GM19193 (cell line): ENCODE results near the gene NPPB.

Experiments
- POLR2A ChIP-seq: IDR thresholded peaks from 4 replicates; pipeline ENCODE4 v1.6.1; 2011; ENCODE audit not compliant: insufficient read depth, insufficient read length; ENCODE audit errors: extremely low read depth

The NPPB gene

DNA sequence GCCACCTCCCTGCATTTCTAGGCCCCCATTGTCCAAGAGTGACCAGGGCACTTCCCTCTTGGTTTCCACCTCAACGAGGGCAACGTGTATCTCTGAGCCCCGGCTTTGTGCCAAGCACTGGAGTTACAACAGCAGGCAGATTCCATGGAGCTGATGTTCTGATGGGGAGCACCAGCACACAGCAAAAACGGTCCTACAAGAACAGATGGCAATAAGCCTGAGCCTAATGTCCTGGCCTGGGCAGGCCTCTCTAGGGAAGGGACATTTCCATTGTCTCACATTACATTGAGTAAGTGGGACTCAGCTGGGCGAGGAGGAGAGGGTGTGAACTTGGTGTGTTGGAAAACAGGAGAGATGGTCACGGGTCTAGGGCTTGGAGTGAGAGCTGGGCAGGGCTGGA is 27.2 kb upstream of the NPPB start:
- TF ChIP-seq POLR2A, result no peak

DNA sequence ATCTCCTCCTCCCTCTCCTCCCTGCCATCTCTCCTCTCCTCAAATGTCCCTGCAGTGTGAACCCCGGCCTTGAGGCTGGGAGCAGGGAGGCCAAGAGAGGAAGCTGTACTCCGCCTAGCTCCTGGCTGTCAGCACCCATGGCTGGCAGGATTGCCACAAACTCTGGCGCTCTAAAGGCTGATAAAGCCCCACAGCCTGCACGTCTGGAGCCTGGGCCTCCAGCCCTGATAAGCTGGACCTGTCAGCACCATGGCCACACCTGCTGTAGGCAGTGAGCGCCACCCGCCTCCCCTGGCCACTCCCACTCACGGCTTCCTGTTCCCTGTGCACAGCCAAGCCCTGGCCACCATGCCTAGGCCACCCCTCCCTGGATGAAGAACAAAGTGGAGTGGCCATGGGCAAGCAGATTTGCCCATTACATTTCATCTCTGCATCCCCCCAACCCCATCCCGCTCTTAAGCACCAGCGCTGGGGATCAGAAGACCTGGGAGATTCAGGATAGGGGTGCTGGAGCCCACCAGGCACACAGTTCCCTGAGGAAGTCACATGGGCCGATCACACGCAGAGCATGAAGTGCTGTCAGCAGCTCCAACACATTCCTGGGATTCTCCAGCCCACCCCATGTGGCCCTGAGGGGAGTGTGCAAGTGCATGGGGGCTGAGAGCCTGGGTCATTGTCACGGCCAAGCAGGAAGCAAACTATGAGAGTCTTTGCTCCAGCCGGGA is 24.2 kb upstream of the NPPB start:
- no peak for TF ChIP-seq POLR2A

DNA sequence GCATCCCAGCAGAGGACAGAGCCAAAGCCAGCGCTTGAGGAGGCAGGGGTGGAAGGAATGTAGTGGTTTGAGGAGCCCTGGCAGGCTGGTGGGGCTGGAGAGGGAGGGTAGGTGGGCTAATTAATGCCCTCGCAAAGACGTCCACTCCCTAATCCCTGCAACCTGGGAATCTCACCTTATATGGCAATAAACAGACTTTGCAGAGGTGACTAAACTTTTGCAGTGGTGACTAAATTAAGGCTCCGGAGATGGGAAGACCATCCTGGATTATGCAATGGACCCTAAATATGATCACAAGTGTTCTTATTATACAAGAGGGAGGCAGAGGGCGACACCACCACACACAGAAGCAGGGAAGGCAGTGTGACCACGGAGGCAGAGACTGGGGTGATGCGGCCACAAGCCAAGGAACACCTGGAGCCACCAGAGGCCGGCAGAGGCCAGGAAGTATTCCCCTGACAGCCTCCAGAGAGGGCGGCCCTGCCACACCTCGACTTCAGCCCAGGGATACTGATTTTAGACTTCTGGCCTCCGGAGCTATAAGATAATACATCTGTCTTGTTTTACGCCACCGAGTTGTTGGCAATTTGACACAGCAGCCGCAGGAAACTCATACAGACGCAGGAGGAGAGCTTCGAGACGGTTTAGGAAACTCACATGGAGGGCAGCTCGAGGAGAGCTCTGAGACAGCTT is 23.1 kb upstream of the NPPB start:
- no peak for TF ChIP-seq POLR2A

DNA sequence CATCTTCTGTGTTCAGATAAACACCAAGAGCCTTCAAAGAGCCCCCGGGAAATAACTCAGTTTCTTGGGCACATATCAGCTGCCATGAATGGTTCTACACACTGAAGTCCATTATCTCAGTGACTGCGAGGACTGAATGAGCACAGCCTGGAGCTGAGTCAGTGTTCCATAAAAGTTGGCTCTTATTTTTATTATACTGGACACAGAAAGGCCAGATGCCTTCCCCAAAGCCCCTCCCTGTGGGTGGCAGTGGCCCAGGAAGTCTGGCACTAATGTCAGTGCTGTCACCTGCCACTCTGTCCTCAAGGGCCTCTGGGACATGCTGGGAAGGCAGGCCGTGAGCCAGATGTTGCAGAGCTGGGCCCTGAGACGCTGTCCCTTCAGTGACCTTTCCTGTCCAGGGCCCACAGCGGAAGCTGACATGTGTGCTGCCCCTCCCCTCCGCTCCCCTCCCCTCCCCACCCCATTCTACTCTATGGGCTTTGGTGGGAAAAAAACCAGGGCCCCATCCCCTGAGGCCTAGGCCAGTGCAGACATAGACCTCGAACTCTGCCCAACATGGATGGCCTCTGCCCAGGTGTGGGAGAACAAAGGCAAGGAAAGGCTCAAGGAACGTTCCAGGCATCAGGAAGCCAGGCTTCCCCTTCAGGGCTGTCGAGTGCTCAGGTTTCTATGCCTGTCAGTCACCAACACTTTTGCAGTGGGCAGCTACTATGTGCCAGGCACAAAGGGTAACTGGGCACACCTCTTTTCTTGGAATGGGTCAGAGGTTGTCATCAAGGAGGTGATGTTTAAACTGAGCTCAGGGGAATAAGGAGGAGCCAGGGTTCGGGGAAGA is 22.4 kb upstream of the NPPB start:
- TF ChIP-seq POLR2A, result no peak

DNA sequence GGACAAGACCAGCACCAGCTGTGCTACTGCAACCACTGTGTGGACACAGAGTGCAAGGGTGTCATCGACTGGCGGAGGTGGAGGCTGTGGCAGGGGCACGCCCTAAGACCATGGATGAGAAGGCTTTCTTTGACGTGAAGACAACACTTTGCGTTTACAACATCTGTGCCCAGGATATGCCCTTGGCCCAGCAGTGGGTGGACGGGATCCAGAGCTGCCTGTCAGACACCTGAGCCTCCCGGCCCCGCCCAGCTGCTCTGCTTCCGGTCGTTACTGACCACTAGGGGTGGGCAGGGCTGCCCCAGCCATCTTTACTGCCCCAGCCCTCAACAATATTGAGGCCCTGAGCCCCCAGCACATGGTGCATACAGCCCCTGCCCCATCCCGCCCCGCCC is 21.4 kb upstream of the NPPB start:
- TF ChIP-seq POLR2A, result no peak

DNA sequence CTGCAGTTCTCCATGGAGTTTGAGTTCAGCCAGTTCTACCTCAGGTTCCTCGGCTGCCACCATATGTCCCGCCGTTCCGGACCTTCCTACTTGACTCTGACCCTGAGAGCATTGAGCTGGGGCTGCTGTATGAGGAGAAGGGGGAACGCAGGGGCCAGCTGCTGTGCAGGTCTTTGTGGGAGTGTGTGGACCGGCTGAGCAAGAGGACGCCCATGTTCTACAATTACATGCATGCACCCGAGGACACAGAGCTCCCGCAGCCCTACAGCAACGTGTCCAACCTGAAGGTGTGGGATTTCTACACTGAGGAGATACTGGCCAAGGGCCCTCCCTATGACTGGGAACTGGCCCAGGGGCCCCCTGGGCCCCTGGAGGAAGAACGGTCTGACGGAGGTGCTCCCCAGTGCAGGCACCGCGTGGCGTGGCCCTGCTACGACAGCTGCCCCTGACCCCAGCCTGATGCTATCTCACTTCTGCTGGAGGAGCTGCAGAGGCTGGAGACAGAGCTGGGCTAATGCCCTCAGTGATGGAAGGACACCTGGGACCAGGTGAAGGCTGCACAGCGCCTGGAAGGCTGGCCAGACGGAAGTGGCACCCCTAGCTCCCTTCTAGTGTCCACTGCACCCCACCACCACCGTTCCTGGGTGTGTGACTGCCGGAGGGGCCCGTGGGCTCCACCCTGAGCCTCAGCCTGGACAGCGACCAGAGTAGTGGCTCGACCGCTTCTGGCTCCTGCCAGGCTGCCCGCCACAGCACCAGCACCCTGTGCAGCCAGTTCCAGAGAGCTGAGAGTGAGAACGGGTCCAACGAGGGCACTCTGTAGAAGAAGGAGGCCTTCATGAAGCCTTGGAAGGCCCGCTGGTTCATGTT is 20.8 kb upstream of the NPPB start:
- no peak for TF ChIP-seq POLR2A

DNA sequence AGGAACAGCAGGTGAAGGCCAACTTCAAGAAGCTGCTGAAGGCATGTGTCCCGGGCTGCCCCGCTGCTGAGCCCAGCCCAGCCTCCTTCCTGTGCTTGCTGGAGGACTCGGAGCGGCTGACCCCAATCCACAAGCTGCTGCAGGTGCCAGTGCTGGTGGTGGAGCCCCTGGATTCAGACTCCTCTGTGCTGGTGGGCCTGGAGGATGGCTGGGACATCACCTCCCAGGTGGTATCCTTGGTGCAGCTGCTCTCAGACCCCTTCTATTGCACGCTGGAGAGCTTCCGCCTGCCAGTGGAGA is 20.1 kb upstream of the NPPB start:
- no peak for TF ChIP-seq POLR2A

DNA sequence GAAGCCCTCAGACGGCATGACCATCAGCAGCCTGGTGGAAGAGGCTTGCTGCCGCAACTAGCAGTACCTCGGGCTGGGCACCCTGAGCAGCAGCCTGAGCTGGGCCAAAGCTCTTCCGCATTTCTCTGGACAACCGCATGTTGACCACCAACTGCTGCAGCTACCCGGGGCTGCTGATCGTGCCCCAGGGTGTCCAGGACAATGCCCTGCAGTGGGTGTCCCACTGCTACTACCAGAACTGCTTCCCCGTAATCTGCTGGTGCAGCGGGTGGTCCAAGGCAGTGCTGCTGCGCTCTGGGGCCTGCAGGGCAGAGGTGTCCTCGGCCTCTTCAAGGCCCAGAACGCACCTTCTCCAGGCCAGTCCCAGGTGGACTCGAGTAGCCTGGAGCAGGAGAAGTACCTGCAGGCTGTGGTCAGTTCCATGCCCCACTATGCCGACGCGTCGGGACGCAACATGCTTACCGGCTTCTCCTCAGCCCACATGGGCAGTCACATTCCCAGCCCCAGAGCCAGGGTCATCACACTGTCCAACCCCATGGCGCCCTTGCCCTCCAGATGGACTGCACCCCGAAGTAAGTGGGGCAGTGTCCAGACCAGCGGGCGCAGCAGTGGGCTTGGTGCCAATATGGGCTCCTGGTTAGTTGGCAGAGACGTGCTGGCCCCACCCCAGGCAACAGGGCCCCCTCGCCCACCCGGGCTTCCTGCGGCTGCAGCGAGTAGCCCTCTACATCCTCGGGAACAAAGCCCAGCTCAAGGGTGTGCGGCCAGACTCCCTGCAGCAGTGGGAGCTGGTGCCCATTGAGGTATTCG is 19.5 kb upstream of the NPPB start:
- no peak for TF ChIP-seq POLR2A

DNA sequence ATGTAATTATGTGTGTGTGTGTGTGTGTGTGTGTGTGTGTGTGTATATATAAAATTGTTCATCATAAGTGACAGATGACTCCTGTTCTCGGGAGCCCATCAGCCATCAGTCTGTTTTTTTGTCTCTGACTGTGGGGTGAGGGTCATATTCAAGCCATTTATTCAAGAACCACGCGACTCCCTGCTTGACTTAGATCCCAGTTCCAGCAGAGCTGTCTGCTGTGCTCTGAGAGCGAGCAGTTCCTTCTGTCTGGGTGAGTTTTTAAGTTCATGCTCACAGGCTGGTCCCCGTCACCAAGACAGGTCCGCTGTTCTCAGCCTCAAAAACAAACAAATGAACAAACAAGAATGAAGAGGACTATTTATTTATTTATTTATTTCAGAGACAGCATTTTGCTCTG is 18.3 kb upstream of the NPPB start:
- TF ChIP-seq POLR2A, result no peak

DNA sequence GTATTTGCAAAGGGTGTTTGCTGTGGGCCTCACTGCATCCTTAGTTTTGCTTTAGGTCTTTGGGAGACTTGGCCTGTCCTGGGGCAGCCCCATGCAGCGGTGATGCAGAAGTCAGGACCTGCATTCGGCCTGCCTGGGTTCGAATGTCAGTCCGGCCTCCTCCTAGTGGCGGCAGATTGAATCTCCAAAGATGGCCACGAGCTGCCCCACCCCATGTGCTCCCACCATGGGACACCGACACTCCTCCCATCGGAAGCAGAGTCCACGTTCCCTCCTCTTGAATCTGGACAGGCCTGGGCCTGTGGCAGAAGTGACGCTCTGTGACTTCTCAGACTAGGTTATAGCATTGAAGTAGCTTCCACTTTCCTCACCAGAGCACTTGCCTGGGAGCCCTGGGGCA is 16.3 kb upstream of the NPPB start:
- TF ChIP-seq POLR2A, result no peak

DNA sequence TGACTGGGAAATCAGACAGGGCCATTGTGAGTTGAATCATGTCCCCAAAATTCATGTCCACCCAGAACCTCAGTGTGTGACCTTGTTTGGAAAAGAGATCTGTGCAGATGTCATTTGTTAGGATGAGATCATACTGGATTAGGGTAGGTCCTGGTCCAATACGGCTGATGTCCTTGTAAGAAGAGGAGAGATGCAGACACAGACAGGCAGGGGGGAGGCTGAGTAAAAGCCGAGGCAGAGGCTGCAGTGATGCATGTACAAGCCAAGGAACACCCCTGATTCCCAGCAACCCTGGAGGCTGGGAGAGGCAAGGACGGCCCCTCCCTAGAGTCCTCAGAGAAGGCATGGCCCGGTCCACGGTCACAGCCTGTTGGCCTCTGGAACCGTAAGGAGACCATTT is 15.9 kb upstream of the NPPB start:
- TF ChIP-seq POLR2A, result no peak

DNA sequence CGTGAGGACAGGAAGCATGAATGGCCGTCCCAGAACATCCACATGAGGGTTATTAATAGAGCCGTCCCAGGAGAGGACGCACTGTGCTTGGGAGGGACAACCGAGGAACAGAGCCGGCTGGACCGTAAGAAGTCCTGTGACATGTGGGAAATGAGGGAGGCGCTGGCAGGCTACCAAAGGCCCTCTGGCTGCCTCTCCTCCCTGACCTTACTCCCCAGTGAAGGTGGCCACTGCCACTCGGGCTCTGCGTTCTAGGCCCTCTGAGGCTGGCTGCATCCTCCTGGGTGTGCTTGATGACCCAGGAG is 15.5 kb upstream of the NPPB start:
- no peak for TF ChIP-seq POLR2A

DNA sequence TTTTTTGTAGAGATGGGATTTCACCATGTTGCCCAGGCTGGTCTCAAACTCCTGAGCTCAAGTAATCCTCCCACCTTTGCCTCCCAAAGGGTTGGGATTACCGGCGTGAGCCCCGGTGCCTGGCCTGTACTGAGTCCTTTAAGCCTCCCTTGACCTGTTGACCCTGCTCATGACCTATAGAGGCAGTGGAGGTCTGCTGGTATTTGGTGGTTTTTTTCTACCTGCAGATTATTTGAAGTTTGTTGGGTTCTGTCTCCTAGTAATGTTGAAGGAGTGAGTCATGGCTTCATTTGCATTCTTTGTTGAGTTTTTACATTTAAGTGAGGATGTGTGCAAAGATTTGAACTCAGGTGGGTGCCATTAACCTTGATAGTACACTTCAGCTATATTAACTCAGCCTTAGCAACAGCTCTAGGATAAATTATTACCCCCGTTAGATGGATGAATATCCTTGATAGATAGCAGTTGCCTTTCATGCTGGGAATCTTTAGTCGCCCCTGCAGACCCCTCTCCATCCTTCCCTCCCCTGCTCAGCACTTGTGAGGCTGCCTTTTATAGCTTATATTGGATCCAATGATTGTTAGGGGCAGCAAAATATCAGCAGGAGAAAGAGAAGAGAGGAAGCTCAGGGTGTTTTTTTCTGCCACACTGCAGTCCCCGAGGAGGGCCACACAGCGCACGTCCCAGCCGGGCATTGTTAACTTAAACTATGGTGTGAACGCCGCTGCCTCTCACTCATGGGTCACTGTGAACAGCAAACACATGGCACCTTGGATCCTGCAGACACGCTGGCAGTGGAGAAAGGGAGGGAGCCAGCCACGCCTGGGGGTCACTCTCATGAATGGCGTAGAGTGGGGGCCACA is 14.9 kb upstream of the NPPB start:
- no peak for TF ChIP-seq POLR2A
